SK-N-SH treated with all-trans-retinoic acid at 6 μM for 48 hours (cell line): ENCODE data around the gene JUN.
"Not testable (repeated sequence)": the region's sequence is repeated elsewhere in the genome, so short reads cannot be mapped to it uniquely, and the experiment has no call there.

ENCODE experiments used
- ATAC-seq: fragments of 200-7000 bp; cut with Tn5 transposase; 3 replicates; pipeline ENCODE4 v1.9.1; 2020; ENCODE audit warnings: mild to moderate bottlenecking, moderate library complexity
- BACH2 ChIP-seq: fragments of 250-450 bp; sonication (Bioruptor Pico); IDR thresholded peaks from 2 replicates; pipeline ENCODE4 v1.9.0; 2021; ENCODE audit warnings: mild to moderate bottlenecking, borderline replicate concordance
- ESRRG ChIP-seq: fragments of 250-450 bp; sonication (Bioruptor Pico); IDR thresholded peaks from 2 replicates; pipeline ENCODE4 v1.6.1; 2021; ENCODE audit warnings: mild to moderate bottlenecking
- GLIS3 ChIP-seq: fragments of 250-450 bp; sonication (Bioruptor Pico); IDR thresholded peaks from 2 replicates; pipeline ENCODE4 v1.5.0; 2020; ENCODE audit warnings: mild to moderate bottlenecking, moderate library complexity
- ISL1 ChIP-seq: fragments of 250-450 bp; sonication (Bioruptor Pico); IDR thresholded peaks from 2 replicates; pipeline ENCODE4 v2.1.2; 2022; ENCODE audit warnings: mild to moderate bottlenecking, moderate library complexity
- OSR1 ChIP-seq: fragments of 250-450 bp; sonication (Bioruptor Pico); IDR thresholded peaks from 2 replicates; pipeline ENCODE4 v1.8.0; 2022; ENCODE audit warnings: moderate library complexity, mild to moderate bottlenecking, inconsistent platforms
- PPARA ChIP-seq: fragments of 250-450 bp; sonication (Bioruptor Pico); IDR thresholded peaks from 2 replicates; pipeline ENCODE4 v1.5.0; 2020; ENCODE audit warnings: mild to moderate bottlenecking, borderline replicate concordance
- RARB ChIP-seq: fragments of 250-450 bp; sonication (Bioruptor Pico); IDR thresholded peaks from 2 replicates; pipeline ENCODE4 v1.8.0; 2021; ENCODE audit warnings: mild to moderate bottlenecking, moderate library complexity
- SNAI2 ChIP-seq: fragments of 250-450 bp; sonication (Bioruptor Pico); IDR thresholded peaks from 2 replicates; pipeline ENCODE4 v1.5.0; 2020; ENCODE audit warnings: mild to moderate bottlenecking, moderate library complexity
- TCF4 ChIP-seq: fragments of 250-450 bp; sonication (Bioruptor Pico); IDR thresholded peaks from 2 replicates; pipeline ENCODE4 v1.8.0; 2021; ENCODE audit warnings: mild to moderate bottlenecking, moderate library complexity, borderline replicate concordance
- TOX ChIP-seq: fragments of 250-450 bp; sonication (Bioruptor Pico); IDR thresholded peaks from 2 replicates; pipeline ENCODE4 v1.8.0; 2021; ENCODE audit warnings: mild to moderate bottlenecking, moderate library complexity, borderline replicate concordance
- ZC3H10 ChIP-seq: fragments of 250-450 bp; sonication (Bioruptor Pico); IDR thresholded peaks from 2 replicates; pipeline ENCODE4 v1.5.1; 2021; ENCODE audit warnings: mild to moderate bottlenecking, moderate library complexity
- ZFP3 ChIP-seq: fragments of 250-450 bp; sonication (Bioruptor Pico); IDR thresholded peaks from 2 replicates; pipeline ENCODE4 v1.5.0; 2020; ENCODE audit warnings: mild to moderate bottlenecking, moderate library complexity
- ZFP30 ChIP-seq: fragments of 450-650 bp; formaldehyde crosslinking; IDR thresholded peaks from 2 replicates; pipeline ENCODE4 v1.5.0; 2022; ENCODE audit warnings: mild to moderate bottlenecking, moderate library complexity
- ZNF565 ChIP-seq: fragments of 450-650 bp; formaldehyde crosslinking; conservative IDR thresholded peaks from 2 replicates; pipeline ENCODE4 v1.5.0; 2020; ENCODE audit warnings: low read depth, mild to moderate bottlenecking, moderate library complexity
- ZNF70 ChIP-seq: fragments of 450-650 bp; formaldehyde crosslinking; IDR thresholded peaks from 2 replicates; pipeline ENCODE4 v1.5.0; 2020; ENCODE audit warnings: mild to moderate bottlenecking, moderate library complexity
- ZNF8 ChIP-seq: fragments of 450-650 bp; formaldehyde crosslinking; IDR thresholded peaks from 2 replicates; pipeline ENCODE4 v1.5.0; 2020; ENCODE audit warnings: mild to moderate bottlenecking, moderate library complexity
- TF ChIP-seq, protein P1 (sequence below): fragments of 250-450 bp; sonication (Bioruptor Pico); IDR thresholded peaks from 2 replicates; pipeline ENCODE4 v1.8.0; 2020; ENCODE audit warnings: mild to moderate bottlenecking, moderate library complexity, borderline replicate concordance
- TF ChIP-seq, protein P2 (sequence below): fragments of 250-450 bp; sonication (Bioruptor Pico); IDR thresholded peaks from 2 replicates; pipeline ENCODE4 v1.5.1; 2020; ENCODE audit warnings: low read depth, mild to moderate bottlenecking, moderate library complexity
- TF ChIP-seq, protein P3 (sequence below): fragments of 250-450 bp; sonication (Bioruptor Pico); IDR thresholded peaks from 2 replicates; pipeline ENCODE4 v1.5.0; 2020; ENCODE audit warnings: mild to moderate bottlenecking, moderate library complexity
- TF ChIP-seq, protein P4 (sequence below): fragments of 250-450 bp; sonication (Bioruptor Pico); IDR thresholded peaks from 2 replicates; pipeline ENCODE4 v1.8.0; 2021; ENCODE audit warnings: low read depth, mild to moderate bottlenecking, moderate library complexity, borderline replicate concordance

The JUN gene

DNA sequence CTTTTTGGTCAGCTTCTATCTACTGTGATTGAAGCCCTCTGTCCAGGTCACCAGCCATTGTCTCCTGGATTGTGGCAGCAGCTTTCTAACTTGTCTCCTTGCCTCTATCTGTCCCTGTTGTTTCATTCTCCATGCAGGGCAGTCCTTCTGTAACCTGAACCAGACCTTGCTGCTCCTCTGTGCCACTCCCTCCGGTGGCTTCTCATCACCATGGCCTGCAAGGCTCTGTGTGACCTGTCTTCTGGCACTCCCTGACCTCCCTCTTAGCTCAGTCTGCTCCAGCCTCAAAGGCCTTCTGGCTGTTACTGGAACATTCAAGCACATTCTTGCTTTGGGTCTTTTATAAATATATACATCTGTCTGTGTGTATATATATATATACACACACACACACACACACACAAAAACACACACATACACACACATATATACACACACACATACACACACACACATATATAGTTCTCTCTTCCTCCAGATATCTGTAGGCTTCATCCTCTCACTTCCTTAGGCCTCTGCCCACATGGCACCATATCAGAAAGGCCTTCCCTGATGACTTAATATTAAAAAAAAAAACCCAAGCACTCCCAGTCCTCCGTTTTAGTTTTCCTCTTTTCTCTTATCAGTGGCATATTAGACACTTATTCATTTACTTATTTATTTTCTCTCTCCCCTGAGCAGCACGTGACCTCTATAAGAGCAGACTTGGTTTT is 21.2 kb upstream of the JUN start:
- no peak for ATAC-seq
- TF ChIP-seq ESRRG (no peak), RARB (CRISPR knock-in tag) (no peak), GLIS3 (CRISPR knock-in tag) (no peak), ZNF565 (no peak), ZNF70 (CRISPR knock-in tag) (no peak), SNAI2 (CRISPR knock-in tag) (no peak), ZC3H10 (CRISPR knock-in tag) (no peak), PPARA (CRISPR knock-in tag) (no peak), TCF4 (CRISPR knock-in tag) (no peak), ZNF8 (CRISPR knock-in tag) (no peak), ZFP3 (no peak), ZFP30 (CRISPR knock-in tag) (no peak), ISL1 (CRISPR knock-in tag) (no peak)
- TF ChIP-seq, protein P1, sequence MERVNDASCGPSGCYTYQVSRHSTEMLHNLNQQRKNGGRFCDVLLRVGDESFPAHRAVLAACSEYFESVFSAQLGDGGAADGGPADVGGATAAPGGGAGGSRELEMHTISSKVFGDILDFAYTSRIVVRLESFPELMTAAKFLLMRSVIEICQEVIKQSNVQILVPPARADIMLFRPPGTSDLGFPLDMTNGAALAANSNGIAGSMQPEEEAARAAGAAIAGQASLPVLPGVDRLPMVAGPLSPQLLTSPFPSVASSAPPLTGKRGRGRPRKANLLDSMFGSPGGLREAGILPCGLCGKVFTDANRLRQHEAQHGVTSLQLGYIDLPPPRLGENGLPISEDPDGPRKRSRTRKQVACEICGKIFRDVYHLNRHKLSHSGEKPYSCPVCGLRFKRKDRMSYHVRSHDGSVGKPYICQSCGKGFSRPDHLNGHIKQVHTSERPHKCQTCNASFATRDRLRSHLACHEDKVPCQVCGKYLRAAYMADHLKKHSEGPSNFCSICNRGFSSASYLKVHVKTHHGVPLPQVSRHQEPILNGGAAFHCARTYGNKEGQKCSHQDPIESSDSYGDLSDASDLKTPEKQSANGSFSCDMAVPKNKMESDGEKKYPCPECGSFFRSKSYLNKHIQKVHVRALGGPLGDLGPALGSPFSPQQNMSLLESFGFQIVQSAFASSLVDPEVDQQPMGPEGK (CRISPR knock-in tag): no peak
- TF ChIP-seq, protein P2, sequence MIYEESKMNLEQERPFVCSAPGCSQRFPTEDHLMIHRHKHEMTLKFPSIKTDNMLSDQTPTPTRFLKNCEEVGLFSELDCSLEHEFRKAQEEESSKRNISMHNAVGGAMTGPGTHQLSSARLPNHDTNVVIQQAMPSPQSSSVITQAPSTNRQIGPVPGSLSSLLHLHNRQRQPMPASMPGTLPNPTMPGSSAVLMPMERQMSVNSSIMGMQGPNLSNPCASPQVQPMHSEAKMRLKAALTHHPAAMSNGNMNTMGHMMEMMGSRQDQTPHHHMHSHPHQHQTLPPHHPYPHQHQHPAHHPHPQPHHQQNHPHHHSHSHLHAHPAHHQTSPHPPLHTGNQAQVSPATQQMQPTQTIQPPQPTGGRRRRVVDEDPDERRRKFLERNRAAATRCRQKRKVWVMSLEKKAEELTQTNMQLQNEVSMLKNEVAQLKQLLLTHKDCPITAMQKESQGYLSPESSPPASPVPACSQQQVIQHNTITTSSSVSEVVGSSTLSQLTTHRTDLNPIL (CRISPR knock-in tag): no peak
- TF ChIP-seq, protein P3, sequence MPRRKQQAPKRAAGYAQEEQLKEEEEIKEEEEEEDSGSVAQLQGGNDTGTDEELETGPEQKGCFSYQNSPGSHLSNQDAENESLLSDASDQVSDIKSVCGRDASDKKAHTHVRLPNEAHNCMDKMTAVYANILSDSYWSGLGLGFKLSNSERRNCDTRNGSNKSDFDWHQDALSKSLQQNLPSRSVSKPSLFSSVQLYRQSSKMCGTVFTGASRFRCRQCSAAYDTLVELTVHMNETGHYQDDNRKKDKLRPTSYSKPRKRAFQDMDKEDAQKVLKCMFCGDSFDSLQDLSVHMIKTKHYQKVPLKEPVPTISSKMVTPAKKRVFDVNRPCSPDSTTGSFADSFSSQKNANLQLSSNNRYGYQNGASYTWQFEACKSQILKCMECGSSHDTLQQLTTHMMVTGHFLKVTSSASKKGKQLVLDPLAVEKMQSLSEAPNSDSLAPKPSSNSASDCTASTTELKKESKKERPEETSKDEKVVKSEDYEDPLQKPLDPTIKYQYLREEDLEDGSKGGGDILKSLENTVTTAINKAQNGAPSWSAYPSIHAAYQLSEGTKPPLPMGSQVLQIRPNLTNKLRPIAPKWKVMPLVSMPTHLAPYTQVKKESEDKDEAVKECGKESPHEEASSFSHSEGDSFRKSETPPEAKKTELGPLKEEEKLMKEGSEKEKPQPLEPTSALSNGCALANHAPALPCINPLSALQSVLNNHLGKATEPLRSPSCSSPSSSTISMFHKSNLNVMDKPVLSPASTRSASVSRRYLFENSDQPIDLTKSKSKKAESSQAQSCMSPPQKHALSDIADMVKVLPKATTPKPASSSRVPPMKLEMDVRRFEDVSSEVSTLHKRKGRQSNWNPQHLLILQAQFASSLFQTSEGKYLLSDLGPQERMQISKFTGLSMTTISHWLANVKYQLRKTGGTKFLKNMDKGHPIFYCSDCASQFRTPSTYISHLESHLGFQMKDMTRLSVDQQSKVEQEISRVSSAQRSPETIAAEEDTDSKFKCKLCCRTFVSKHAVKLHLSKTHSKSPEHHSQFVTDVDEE (CRISPR knock-in tag): no peak

DNA sequence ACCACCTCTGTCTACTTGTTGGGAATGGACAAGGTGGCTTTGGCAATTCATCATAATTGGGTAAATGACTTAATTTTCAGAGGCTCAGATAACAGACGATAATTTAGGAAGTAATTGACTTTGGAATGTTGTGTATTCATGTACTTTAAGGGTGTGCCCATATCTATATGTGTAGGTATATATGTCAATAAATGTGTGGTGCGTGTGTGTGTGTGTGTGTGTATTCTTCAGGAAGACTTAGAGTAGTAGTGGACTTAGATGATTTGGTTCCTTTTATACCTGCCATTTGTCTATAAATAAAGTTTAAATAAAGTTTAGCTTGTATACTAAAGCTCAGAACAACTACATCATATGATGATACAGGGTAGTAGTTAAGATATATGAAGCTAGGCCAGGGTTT is 20.0 kb upstream of the JUN start:
- no peak for TF ChIP-seq BACH2 (CRISPR knock-in tag)
- TF ChIP-seq RARB (CRISPR knock-in tag): no peak
- no peak for TF ChIP-seq TOX (CRISPR knock-in tag)
- no peak for TF ChIP-seq ZNF8 (CRISPR knock-in tag)
- TF ChIP-seq, protein P4, sequence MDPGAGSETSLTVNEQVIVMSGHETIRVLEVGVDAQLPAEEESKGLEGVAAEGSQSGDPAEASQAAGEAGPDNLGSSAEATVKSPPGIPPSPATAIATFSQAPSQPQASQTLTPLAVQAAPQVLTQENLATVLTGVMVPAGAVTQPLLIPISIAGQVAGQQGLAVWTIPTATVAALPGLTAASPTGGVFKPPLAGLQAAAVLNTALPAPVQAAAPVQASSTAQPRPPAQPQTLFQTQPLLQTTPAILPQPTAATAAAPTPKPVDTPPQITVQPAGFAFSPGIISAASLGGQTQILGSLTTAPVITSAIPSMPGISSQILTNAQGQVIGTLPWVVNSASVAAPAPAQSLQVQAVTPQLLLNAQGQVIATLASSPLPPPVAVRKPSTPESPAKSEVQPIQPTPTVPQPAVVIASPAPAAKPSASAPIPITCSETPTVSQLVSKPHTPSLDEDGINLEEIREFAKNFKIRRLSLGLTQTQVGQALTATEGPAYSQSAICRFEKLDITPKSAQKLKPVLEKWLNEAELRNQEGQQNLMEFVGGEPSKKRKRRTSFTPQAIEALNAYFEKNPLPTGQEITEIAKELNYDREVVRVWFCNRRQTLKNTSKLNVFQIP: no peak
- no peak for TF ChIP-seq ISL1 (CRISPR knock-in tag)
- ATAC-seq: no peak

DNA sequence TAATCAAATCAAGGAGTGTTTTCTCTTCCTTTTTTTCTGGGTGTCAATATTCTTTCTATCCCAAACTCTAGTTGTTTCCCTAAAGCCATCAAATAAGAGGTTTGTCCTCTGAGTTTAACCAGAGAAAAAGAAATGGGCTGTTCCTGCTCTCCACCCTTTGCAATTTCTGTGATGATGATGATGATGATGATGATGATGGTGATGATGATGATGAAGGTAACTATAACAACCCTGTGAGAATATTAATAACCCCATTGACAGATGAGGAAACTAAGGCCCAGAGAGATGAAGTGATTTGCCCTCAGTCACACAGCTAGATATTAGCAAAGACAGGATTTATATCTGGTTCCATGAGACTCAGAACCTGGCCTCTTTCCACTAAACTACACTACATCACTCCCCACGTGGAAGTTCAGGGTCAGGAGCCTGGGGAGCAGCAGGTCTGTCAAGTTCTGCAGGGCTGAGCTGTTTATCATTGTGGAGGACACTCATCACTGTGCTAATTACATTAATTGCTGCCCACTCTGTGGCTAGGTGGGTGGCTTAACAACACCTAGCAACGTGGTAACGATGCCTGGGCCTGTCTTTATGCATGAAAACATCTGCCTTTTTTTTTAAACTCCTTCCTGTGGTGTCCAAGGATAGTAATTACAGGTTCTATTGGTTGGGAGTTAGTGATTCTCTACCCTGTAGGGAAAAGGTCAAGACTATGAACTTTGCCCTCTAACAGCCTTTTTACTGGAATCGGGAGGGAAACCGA is 19.0 kb upstream of the JUN start:
- TF ChIP-seq OSR1 (no peak), ZFP3 (no peak), GLIS3 (CRISPR knock-in tag) (no peak), RARB (CRISPR knock-in tag) (no peak), ESRRG (no peak), ZNF8 (CRISPR knock-in tag) (no peak), PPARA (CRISPR knock-in tag) (no peak), ISL1 (CRISPR knock-in tag) (no peak), ZFP30 (CRISPR knock-in tag) (no peak), TOX (CRISPR knock-in tag) (no peak), SNAI2 (CRISPR knock-in tag) (no peak), ZNF565 (no peak), ZC3H10 (CRISPR knock-in tag) (no peak)
- TF ChIP-seq, protein P3 (CRISPR knock-in tag): no peak
- TF ChIP-seq, protein P2 (CRISPR knock-in tag): no peak
- TF ChIP-seq, protein P4: no peak
- ATAC-seq: no peak

DNA sequence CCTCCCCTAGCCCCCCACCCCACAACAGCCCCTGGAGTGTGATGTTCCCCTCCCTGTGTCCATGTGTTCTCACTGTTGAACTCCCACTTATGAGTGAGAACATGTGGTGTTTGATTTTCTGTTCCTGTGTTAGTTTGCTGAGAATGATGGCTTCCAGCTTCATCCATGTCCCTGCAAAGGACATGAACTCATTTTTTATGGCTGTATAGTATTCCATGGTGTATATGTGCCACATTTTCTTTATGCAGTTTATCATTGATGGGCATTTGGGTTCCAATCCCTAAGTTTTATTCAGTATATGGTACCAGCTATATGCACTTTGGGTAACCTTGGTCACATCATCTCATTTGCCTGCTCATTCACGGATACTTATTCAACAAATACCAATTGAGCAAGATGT is 17.4 kb upstream of the JUN start:
- not testable (repeated sequence) for ATAC-seq
